ENCODE results near the gene THAP11.
"Not testable (repeated sequence)": the region's sequence is repeated elsewhere in the genome, so short reads cannot be mapped to it uniquely, and the experiment has no call there.

THAP11 gene

GRCh38 chr16:67837190-67837589 lies 4.9 kb upstream of the THAP11 start:
- DNase-seq (ENCODE audit: low spot score) = not testable (repeated sequence)

DNA sequence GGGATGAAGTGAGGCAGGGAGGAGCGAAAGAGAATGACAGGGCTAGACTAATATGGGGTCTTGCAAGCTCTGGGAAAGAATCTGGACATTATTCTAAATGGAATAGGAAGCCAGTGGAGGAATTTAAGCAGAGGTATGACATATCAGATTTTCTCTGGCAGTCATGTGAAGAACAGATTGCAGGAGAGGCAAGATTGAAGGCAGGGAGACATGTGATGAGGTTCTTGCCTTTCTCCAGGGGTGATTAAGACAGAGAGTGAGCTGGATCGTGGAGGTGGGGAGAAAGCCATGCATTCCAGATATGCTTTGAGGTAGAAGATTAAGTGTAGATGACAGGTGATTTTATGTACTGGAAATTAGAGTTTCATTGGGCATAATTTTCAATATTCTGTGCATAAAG lies 4.3 kb upstream of the THAP11 start:
- DNase-seq (ENCODE audit: low spot score) = no peak

DNA sequence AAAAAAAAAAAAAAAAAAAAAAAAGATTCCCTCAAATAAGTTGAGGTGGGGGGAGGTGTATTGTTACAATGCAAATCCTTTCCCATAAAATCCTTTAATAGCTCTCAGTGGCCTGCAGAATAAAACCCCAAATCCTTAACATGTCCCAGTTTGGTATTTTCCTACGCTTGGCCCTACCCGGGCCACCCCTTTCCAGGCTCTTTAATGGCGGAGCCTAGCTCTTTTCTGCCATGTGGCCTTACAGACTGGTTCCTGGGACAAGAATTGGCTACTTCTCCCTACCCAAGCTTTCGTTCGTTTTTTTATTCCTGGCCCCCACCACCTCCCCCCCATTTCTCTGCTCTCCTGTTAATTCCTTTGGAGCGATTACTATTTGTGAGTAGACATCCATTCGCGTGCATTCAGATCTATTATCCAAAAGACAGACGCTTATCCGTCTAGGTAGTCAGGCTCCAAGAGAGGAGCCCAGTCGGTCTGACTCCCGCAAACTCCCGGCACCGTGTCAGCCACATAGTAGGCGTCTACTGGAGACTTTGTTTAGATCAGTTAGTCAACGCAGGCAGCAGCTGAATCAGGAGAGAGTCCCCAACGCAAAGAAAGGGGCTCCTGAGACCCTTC lies 813 bp upstream of the THAP11 start:
- no peak for DNase-seq (ENCODE audit: low spot score)

GRCh38 chr16:67842509-67843342 lies 606 bp downstream of the THAP11 start:
- peak; percentile 66 for DNase-seq (ENCODE audit: low spot score)

GRCh38 chr16:67843343-67843765 lies 1.2 kb downstream of the THAP11 start:
- DNase-seq (ENCODE audit: low spot score) = peak; percentile 57

DNA sequence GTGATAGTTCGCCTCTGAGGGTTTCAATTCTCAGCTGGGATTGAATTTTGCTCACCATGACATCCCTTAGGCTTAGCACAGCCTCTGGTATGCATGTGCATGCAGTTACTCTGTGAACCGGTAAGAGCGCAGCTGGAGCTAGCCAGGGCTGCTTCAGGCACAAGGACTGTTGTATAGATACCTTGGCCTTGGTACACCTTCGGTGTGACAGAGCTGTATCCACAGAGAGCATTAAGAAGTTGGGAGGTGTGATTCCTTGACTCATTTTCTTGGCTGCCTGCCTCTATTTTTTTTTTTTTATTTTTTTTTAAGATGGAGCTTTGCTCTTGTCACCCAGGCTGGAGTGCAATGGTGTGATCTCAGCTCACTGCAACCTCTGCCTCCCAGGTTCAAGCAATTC lies 2.4 kb downstream of the THAP11 start:
- DNase-seq (ENCODE audit: low spot score) = peak; percentile 47

- DNase-seq (ENCODE audit: low spot score) = no peak
Measured at GRCh38 chr16:67845291-67846062, 3.4 kb downstream of the THAP11 start.

DNA sequence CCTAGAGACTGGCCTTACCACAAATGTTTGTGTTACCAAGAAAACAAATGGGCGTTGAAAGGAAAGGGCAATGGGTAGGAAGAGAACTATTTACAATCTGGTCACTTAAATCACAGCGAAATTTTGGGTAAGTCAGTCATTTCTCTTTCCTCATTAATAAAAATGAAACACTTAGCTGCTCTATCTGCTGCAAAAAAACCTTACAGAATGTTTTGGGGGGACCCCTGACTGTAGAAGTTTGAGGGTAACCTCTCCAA lies 3.9 kb downstream of the THAP11 start:
- DNase-seq (ENCODE audit: low spot score) = no peak

DNA sequence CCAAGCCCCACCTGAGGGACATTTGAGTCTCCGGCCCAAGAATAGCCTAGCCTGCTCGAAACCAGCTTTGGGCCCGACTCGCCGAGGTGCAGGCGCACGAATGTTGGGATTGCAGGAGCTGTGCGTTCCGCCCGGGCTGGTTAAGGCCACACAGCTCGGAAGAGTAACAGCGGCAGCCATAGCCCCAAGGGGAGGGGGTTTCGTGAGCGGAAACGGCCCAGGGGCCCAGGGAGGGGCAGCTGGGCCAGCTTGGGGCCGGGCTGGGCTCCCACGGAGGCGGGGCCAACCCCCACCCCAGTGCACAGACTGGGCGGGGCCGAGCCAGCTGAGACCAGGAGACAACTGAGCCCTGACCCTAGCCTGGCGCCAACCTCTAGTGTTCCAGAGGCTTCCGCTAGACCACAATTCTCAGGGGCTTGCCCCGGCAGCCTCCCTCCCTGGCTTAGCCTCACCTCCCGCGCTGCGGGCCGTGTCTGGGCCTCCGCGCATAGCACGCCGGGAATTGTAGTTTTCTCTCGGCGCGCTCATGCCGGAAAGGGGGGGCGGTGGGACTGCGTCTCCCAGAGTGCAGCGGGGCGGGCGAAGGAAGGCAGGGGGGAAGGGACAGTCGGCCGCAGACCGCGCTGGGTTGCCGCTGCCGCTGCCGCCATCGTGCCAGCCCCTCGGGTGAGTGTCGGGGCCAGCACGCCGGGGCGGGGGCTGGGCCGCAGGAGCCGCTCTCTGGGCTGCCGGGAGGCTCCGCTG lies 4.4 kb downstream of the THAP11 start, which contains the start of gene NUTF2:
Gene NUTF2, plus strand, starts transcription at position 614 of the 744 bp plus-strand sequence. CDS start 18,198 bp downstream, outside the sequence.
- peak; percentile 95 for DNase-seq (ENCODE audit: low spot score)

GRCh38 chr16:67847064-67847861 lies 5.1 kb downstream of the THAP11 start, which contains the start of gene CENPT:
CENPT (minus strand) TSS chr16:67847693; CDS start chr16:67833859, 13,834 bp downstream.
- DNase-seq (ENCODE audit: low spot score) = peak; percentile 78

GRCh38 chr16:67848118-67848517 lies 6.0 kb downstream of the THAP11 start:
- DNase-seq (ENCODE audit: low spot score) = no peak

DNA sequence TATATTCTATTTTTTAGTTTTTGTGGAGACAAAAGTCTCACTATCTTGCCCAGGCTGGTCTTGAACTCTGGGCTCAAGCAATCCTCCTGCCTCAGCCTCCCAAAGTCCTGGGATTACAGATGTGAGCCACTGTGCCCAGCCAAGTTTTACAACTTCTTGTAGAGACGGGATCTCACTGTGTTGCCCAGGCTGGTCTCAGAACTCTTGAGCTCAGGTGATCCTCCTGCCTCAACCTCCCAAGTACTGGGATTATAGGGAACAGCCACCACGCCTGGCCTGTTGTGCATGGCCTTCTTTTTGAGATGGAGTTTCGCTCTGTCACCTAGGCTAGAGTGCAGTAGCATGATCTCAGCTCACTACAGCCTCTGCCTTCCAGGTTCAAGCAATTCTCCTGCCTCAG lies 11.6 kb downstream of the THAP11 start:
- DNase-seq (ENCODE audit: low spot score) = no peak

- no peak for DNase-seq (ENCODE audit: low spot score)
Measured at GRCh38 chr16:67855789-67856188, 13.7 kb downstream of the THAP11 start.

GRCh38 chr16:67856927-67857546 lies 14.9 kb downstream of the THAP11 start:
- DNase-seq (ENCODE audit: low spot score) = no peak

DNA sequence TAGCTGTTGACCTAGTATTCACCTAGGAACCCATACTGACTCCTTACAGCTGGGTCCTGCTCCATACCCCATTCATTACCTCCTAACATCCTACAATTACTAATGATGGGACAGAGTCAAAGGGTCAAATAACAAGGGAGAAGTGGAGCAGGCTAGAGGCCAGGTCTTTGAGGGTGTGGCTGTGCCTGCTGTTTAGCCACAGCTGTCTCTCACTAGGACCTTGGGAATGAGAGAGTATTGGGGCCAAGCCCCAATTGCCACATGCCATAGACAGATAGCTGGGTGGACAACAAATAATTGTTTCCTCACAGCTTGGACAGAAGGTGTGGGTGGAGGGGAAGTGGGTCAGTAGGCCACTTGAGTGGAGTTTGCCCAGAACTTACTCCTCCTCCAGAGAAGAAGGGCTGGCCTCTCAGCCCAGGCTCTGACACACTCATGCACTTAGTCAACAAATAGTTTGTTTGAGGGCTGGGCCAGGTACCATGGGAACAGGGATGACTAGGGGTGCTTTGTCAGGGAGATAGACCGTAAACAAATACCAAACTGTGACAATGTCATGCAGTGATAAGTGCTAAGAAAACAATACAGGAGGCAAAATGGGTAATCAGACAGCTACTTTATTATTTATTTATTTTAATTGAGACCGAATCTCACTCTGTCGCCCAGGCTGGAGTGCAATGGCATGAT lies 15.6 kb downstream of the THAP11 start:
- DNase-seq (ENCODE audit: low spot score) = peak; percentile 91

DNA sequence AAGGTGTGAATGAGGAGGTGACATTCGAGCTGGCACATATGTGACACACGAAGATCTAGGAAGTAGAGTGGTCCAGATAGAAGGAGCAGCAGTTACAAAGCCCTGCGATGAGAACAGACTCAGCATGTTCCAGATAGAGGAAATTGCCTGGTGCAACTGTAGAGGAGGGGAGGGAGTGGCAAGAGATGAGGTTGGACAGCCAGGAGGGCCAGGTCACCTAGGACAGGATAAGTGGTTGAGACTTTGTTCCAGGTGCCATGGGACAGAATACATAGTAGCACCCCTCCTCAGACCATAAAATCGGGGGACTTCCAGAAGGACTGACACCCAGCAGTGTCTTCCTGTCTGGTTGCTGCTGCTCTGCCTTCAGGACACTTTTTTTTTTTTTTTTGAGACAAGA lies 16.4 kb downstream of the THAP11 start:
- no peak for DNase-seq (ENCODE audit: low spot score)

DNA sequence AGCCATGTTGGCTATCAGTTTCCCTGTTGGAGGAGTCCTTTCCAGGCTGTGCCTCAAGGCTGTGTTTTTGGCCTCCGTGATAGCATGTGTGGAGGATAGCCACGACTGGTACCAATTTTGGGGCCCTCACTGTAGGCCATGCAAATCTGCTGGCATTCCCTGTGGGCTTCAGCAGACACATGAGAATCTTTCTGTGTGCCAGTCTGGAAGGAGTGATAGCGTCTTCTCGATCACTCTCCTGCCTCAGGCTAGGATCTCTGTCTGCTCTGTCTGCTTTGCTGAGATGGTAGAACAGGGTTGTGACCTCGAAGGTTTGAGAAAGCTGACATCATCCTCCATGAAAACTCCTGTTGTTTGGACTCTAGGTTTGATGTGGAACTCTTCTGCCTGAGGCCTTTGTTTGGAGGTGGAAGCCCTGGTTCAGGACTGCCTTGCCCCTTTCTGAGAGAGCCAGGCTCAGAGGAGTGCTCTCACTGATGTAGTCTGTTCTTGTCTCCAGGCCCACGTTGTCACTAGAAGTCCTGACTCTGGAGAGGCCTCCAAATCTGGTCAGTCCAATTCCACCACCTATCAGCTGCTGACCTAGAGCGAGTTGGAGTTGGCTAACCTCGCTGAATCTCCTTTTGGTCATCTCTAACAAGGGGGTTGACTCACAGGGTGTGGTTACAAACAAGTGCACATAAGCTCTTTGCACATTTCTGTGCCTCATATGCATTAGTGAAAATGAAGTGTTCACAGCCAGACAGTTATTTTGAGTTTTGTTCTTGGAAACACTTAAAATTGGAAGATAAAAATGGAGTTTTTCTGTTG lies 18.7 kb downstream of the THAP11 start:
- no peak for DNase-seq (ENCODE audit: low spot score)

DNA sequence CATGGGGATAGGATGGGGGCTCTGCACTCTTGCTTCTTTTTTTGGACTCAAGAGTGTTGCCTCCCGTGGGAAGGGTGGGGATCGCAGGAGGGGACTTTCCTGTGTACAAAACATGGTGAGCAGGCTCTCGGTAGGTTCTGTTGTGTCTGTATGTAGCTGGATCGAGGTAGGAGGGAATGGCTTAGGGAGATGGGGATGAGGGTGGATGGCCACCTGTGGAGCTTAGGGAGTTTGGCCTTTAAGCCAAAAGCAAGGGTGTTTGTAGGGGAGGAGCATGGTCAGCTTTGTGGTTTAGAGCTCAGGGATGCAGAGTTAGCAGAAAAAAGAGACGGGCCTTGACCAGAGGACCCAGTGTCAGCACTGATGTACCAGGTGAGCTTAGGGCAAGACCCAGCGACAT lies 19.8 kb downstream of the THAP11 start:
- no peak for DNase-seq (ENCODE audit: low spot score)

Measured in AG08396 (cell line).